NCI-H345 treated with DMSO at 0.1 percent for 48 hours (cell line): ENCODE data around the gene LMF1.

ENCODE experiments used
- DNase-seq: peaks from one replicate; lab custom pipeline; 2025; ENCODE audit not compliant: unreplicated experiment; lab: John Stamatoyannopoulos, UW

The LMF1 gene

GRCh38 chr16:916035-916799 is 54.6 kb downstream of the LMF1 start:
- no peak for DNase-seq

DNA sequence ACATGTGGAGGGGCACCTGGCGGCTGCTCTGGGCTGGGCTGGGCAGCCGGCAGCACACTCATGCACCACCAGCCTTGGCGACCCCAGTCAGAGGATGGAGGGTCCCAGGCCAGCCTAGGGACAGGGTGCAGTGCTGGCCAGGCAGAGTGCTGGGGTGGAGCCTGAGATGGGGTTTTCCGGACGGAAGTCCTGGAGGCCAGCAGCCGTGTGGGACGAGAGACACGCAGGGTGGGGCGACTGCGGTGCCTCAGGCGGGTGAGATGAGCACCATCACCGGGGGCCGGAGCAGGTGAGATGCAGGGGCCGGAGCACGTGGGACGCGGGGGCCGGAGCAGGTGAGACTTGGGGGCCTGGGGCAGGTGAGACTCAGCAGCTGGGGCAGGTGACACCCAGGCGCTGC is 55.2 kb downstream of the LMF1 start:
- DNase-seq: no peak

GRCh38 chr16:914440-914839 is 56.3 kb downstream of the LMF1 start:
- no peak for DNase-seq

DNA sequence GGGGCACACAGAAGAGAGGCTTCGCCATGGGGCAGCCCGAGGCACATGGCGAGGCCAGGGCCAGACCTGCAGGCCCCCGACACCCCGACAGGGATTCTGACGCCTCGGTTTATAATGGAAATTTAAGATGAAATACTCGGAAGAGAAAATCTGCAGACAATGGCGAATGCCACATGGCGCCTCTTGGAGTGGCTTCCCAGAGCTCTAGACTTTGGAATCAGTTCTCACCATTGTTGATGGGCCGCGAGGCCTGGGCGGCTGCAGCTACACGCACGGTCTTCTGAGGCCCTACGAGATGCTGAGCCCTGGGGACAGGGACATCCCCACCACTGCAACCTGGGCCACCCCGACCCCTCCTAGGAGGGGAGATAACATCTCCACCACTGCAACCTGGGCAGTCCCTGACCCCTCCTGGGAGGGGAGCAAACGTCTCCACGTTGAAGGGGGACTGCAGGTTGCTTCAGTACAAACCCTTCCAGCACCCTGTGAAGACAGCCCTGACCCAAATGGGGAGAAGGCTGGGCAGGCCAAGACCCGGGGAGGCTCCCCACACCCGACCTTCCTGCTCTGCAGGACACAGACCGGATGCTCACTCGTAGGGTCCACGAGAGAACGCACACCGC is 56.9 kb downstream of the LMF1 start:
- no peak for DNase-seq

DNA sequence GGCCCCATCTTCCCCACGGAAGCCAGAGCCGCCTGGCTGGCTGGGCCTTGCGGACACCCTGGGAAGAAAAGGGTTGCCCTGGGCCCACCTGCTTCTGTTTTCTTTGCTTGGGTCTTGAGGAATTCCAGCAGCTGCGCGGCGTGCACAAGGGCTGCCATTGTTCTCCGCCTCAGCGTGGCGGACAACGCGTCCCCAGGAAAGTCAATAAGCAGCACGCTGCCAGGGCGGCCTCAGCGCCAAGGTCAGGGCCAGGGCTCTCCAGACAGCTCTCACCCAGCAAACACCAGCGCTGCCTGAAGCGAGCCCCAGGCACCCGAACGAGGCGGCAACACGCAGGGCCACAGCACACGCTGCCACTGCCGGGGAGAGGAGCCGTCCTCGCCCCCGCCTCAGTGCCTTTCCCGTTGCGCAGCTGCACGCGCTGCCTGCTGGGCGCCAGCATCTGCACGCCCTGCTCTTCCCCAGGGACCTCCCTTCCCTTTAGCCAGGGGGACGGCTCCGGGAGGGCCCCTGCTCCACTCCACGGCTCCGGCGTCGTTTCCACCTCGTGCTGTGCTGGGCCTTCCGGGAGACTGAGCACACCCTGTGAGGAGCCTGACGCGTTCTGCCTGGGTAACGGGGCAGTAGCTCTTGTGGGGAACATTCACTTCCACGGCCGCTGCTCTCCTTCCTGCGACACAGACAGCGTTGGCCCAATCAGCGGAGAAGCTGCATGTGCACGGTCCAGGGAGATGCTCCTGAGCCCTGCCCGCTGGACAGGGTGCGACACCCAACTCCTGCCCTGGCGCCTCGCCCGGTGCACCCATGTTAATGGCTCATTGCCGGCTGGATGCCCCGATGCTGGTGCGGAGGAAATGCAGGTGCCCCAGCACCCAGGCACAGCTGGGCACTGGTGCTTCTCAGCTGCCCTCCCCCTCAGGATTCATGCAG is 57.8 kb downstream of the LMF1 start:
- DNase-seq: peak; percentile 41

- DNase-seq: no peak
Observed at GRCh38 chr16:912322-912683, 58.5 kb downstream of the LMF1 start.

DNA sequence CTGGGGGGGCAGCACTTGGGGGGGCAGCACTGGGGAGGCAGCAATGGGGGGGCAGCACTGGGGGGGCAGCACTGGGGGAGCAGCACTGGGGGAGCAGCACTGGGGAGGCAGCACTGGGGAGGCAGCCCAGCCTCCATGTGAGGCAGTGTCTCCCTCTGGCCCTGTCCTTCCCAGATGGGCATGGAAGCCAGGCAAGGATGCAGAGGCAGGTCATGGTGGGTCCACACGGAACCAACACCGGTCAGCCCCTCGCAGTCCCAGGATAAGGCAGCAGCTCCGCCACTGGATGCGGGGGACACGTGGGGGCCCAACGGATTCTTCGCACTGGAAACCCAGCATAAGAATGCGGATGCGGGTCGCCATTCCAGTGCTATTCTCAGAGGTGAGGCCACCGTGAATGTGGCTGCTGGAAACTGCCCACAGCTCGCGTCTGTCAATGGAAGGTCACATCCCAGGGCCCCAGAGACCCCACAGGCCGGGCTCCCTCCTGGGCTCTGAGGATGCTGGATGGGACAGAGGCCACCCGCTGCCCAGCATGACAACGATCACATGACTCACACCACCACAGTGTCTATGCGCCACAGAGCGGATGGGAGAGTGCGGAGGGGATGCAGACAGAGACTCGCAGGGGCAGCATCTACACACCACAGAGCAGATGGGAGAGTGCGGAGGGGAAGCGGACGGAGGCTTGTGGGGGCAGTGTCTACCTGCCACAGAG is 59.0 kb downstream of the LMF1 start:
- DNase-seq: no peak

DNA sequence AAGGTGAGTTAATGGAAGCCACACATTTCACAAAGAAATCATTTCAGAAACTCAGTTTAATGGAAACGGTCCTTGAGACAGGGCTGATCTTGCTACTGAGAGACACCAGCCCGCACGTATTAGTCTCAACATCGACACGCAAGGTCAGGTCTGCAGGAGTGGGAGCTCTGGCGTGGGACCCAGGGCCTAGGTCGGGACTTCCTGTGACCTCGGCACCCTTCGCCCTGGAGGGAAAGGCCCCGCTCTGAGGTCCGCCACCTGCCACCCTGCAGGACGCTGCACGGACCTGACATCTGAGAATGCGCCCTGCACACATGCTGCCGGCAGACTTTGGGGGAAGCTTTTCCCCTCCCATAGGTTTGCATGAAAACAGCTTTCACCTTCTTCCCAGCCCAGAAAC is 59.7 kb downstream of the LMF1 start:
- no peak for DNase-seq

- no peak for DNase-seq
Observed at GRCh38 chr16:910181-910580, 60.6 kb downstream of the LMF1 start.

GRCh38 chr16:909281-910000 is 61.3 kb downstream of the LMF1 start:
- no peak for DNase-seq

GRCh38 chr16:908526-909155 is 62.1 kb downstream of the LMF1 start:
- no peak for DNase-seq

GRCh38 chr16:907842-908241 is 62.9 kb downstream of the LMF1 start:
- no peak for DNase-seq

DNA sequence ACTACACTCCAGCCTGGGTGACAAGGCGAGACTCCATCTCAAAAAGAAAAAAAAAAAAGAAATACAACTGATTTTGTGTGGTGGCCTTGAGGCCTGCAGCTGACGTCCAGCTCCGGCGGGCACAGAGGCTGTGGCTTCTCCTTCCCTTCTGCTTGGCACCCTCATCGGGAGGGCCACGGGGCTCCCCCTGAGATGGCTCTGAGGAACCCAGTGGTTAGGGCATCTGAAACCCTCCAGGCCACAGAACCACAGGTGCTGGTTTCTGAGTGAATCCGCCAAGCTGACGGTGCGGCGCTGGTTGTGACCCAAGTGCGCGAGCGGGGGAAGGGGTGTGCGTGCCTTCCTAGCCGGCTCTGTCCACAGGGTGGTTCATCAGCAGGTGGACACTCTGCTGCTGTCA is 63.4 kb downstream of the LMF1 start:
- DNase-seq: no peak

DNA sequence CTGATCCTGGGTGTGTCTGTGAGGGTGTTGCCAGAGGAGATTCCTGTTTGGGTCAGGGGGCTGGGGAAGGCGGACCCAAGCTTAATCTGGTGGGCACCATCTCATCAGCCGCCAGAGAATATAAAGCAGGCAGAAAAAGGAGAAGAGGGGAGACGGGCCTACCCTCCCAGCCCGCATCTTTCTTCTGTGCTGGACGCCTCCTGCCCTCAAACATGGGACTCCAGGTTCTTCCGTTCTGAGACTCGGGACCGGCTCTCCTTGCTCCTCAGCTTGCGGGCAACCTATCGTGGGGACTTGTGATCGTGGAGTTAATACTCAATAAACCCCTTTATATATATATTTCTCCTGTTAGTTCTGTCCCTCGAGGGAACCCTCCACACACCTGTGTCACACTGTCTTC is 64.5 kb downstream of the LMF1 start:
- no peak for DNase-seq

GRCh38 chr16:901715-902601 is 68.8 kb downstream of the LMF1 start:
- no peak for DNase-seq

GRCh38 chr16:901149-901548 is 69.6 kb downstream of the LMF1 start:
- DNase-seq: no peak

- DNase-seq: no peak
Observed at GRCh38 chr16:900211-900610, 70.6 kb downstream of the LMF1 start.

DNA sequence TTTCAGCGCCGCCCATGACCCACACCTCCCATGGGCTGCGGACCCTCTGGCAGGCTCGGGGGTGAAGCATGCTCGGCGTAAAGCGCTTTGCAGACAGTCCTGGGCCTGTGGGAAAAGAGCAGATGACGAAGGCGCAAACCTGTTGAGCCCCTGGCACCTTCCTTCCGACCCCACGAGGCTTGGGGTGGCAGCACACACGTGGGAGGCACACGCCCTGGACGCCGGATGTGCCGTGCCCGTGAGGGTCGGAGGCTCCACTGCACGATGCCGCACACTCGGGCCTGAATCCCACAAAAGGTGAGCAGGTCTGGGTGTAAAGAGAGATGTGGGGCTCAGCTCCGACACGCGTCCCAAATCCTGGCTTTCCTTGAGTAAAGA is 71.1 kb downstream of the LMF1 start:
- DNase-seq: no peak
